K562 (cell line): ENCODE results near the gene IL23R. TPM values are rescaled to one million over a fixed set of nuclear protein-coding genes. Genes with fewer than 3 reads are reported as not detected.

Experiments used
- ATAC-seq: fragments of 200-7000 bp; cut with Tn5 transposase; 3 replicates; pipeline ENCODE4 v1.9.1; 2020; ENCODE audit warnings: moderate library complexity
- BruUV-seq: library from RNA; stranded (reverse); fragments of 400-500 nt; replicated peaks from 2 replicates; lab custom pipeline; 2021; lab: Mats Ljungman, UMichigan
- CTCF ChIA-PET: fragments of 300-600 bp; formaldehyde crosslinking; extraction: SDS; loops from one replicate; lab custom pipeline; 2021; ENCODE audit warnings: low intra/inter-chr PET ratio; lab: Yijun Ruan, JAX
- POLR2A ChIA-PET: fragments of 300-600, 350-650 bp; sonication (Branson Sonifier 250); formaldehyde crosslinking; extraction: SDS; loops from one replicate; lab custom pipeline; 2021; ENCODE audit warnings: antibody characterized with exemption, inconsistent platforms; lab: Yijun Ruan, JAX
- DNase-seq, 4 experiments: peaks; one replicate each; pipeline versions ENCODE4 v3.0.0 to v3.0.0-alpha.2; 2011 to 2018; ENCODE audit warnings: low spot score in 3 of 4, mixed read lengths in 3 of 4; ENCODE audit errors: extremely low read depth in 1 of 4
- FAIRE-seq: peaks from 2 replicates; lab custom pipeline; 2011; peaks lifted over from hg19 to GRCh38; lab: Jason Lieb, UNC
- H2AFZ ChIP-seq: 2 replicates; pipeline ENCODE4 v1.6.0; 2011; ENCODE audit warnings: low read depth, low read length, control low read depth, inconsistent platforms
- H3K27ac ChIP-seq: fragments of 200-600 bp; 3 replicates; pipeline ENCODE4 v1.8.0; 2011; ENCODE audit warnings: low read depth, mild to moderate bottlenecking, control low read depth, inconsistent platforms, low read length, moderate library complexity, mixed read lengths; ENCODE audit errors: extremely low read depth
- H3K27me3 ChIP-seq, 2 experiments: fragments of 300-600 bp in 1 of 2; 2 replicates in 1 of 2; 3 replicates in 1 of 2; pipeline versions ENCODE4 v1.6.0 to v1.8.0; 2011; ENCODE audit warnings: inconsistent platforms in 2 of 2, low read length in 2 of 2, mild to moderate bottlenecking in 1 of 2, mixed read lengths in 1 of 2, moderate library complexity in 1 of 2; ENCODE audit not compliant: control insufficient read depth in 2 of 2, insufficient read depth in 2 of 2
- H3K36me3 ChIP-seq: fragments of 300-600 bp; 3 replicates; pipeline ENCODE4 v1.8.0; 2011; ENCODE audit warnings: mild to moderate bottlenecking, low read length, inconsistent platforms; ENCODE audit not compliant: control insufficient read depth, insufficient read depth
- H3K4me1 ChIP-seq, 2 experiments: fragments of 200-600 bp in 1 of 2; replicated peaks in 1 of 2; 2 replicates in 1 of 2; 3 replicates in 1 of 2; pipeline versions ENCODE4 v1.5.1 to v1.8.0; 2011; ENCODE audit warnings: inconsistent platforms in 2 of 2, low read length in 2 of 2, mild to moderate bottlenecking in 1 of 2, mixed read lengths in 1 of 2, moderate library complexity in 1 of 2; ENCODE audit not compliant: control insufficient read depth in 2 of 2, insufficient read depth in 2 of 2
- H3K4me2 ChIP-seq: 2 replicates; pipeline ENCODE4 v1.6.1; 2011; ENCODE audit warnings: low read length, control low read depth, inconsistent platforms, mixed read lengths; ENCODE audit not compliant: insufficient read depth
- H3K4me3 ChIP-seq: fragments of 200-600 bp; sonication (generic), shearing (Covaris generic); 2 replicates; pipeline ENCODE4 v1.5.1; 2016; ENCODE audit warnings: control low read depth, inconsistent platforms
- H3K79me2 ChIP-seq: fragments of 200-600 bp; 3 replicates; pipeline ENCODE4 v1.8.0; 2011; ENCODE audit warnings: low read length, inconsistent platforms; ENCODE audit not compliant: control insufficient read depth, insufficient read depth
- H3K9ac ChIP-seq, 2 experiments: 2 replicates each; pipeline versions ENCODE4 v1.6.0 to v1.6.1; 2011; ENCODE audit warnings: low read depth in 2 of 2, low read length in 2 of 2, control low read depth in 1 of 2, inconsistent platforms in 1 of 2, mild to moderate bottlenecking in 1 of 2, mixed read lengths in 1 of 2; ENCODE audit not compliant: insufficient read depth in 1 of 2
- H3K9me1 ChIP-seq: one replicate; pipeline ENCODE4 v1.6.0; 2011; ENCODE audit warnings: inconsistent platforms, mild to moderate bottlenecking, low read length, moderate library complexity; ENCODE audit not compliant: control insufficient read depth, insufficient read depth
- H3K9me3 ChIP-seq: replicated peaks from 2 replicates; pipeline ENCODE4 v1.5.1; 2011; ENCODE audit warnings: low read depth, low read length, inconsistent platforms; ENCODE audit not compliant: control insufficient read depth, insufficient read depth
- H4K20me1 ChIP-seq: replicated peaks from 2 replicates; pipeline ENCODE4 v1.6.1; 2011; ENCODE audit warnings: low read length, inconsistent platforms, mixed read lengths; ENCODE audit not compliant: control insufficient read depth, insufficient read depth
- BHLHE40 ChIP-seq: IDR thresholded peaks from 2 replicates; pipeline ENCODE4 v1.6.1; 2011; ENCODE audit warnings: low read length, improper control_type of control experiment
- HMGN3 ChIP-seq: IDR thresholded peaks from 2 replicates; pipeline ENCODE4 v1.6.1; 2011; ENCODE audit warnings: borderline replicate concordance, low read depth, mild to moderate bottlenecking, mixed read lengths, low read length; ENCODE audit not compliant: insufficient read length; ENCODE audit errors: extremely low read depth
- NCOR1 ChIP-seq: fragments of 450-650 bp; IDR thresholded peaks from 2 replicates; pipeline ENCODE4 v1.6.1; 2016; ENCODE audit warnings: mild to moderate bottlenecking, moderate library complexity
- RNF219 ChIP-seq: fragments of 250-450 bp; sonication (Bioruptor Pico); IDR thresholded peaks from 2 replicates; pipeline ENCODE4 v1.5.0; 2022; ENCODE audit warnings: mild to moderate bottlenecking
- TAL1 ChIP-seq: fragments of 450-650 bp; IDR thresholded peaks from 2 replicates; pipeline ENCODE4 v1.6.1; 2016; ENCODE audit warnings: mild to moderate bottlenecking
- U2AF2 ChIP-seq: fragments of 200-400 bp; formaldehyde crosslinking; optimal IDR thresholded peaks from 2 replicates; pipeline ENCODE3; 2017; ENCODE audit warnings: low read depth, mild to moderate bottlenecking, low read length
- ZBTB7A ChIP-seq: IDR thresholded peaks from 2 replicates; pipeline ENCODE4 v1.6.1; 2011; ENCODE audit warnings: low read depth, mild to moderate bottlenecking, low read length, moderate library complexity, borderline replicate concordance; ENCODE audit not compliant: control insufficient read depth
- ZBTB9 ChIP-seq: fragments of 450-650 bp; formaldehyde crosslinking; IDR thresholded peaks from 2 replicates; pipeline ENCODE4 v1.4.0; 2020; ENCODE audit warnings: mild to moderate bottlenecking, moderate library complexity
- ZNF24 ChIP-seq: fragments of 450-650 bp; IDR thresholded peaks from 2 replicates; pipeline ENCODE4 v1.6.1; 2016
- ZNF384 ChIP-seq: IDR thresholded peaks from 2 replicates; pipeline ENCODE4 v1.6.1; 2012; ENCODE audit warnings: low read depth, low read length, improper control_type of control experiment
- ZSCAN29 ChIP-seq: fragments of 450-650 bp; IDR thresholded peaks from 2 replicates; pipeline ENCODE4 v1.6.1; 2017
- WGBS: fragments of 100-300 bp; shearing (Covaris generic); methylation state at CpG from one replicate; pipeline ENCODE4 v1.1.6; 2016; ENCODE audit warnings: low coverage, mixed read lengths; ENCODE audit not compliant: insufficient coverage; ENCODE audit errors: missing lambda C conversion rate; 5-methylcytosine and 5-hydroxymethylcytosine counted together
- in situ Hi-C: fragments of 300-500 bp; cut with MboI; formaldehyde crosslinking; loops from 4 replicates; pipeline ENCODE4 v1.15.0; 2018; ENCODE audit warnings: inconsistent platforms, mixed read lengths
- intact Hi-C: fragments of 100-400 bp; cut with micrococcal nuclease; formaldehyde crosslinking; loops from 2 replicates; pipeline ENCODE4 v1.14.2; 2022
- polyA plus RNA-seq, 8 experiments: library from polyadenylated mRNA; depleted of rRNA in 4 of 8; stranded (reverse) in 5 of 8; unstranded in 3 of 8; fragments of >200 nt; fragmentation: Nextera tagmentation in 2 of 8; fragmentation: Illumina TruSeq in 1 of 8; extraction: Ambion mirVana in 2 of 8; extraction: Trizol in 1 of 8; gene quantifications; 2 replicates each; pipeline versions ENCODE4 v1.2.1 to v1.2.3, GENCODE V29; 2011 to 2014; ENCODE audit warnings: inconsistent platforms in 1 of 8, missing spikeins in 1 of 8
- total RNA-seq, 7 experiments: library from RNA; depleted of rRNA in 6 of 7; stranded (reverse); fragments of >200 nt in 6 of 7; fragmentation: Illumina TruSeq in 2 of 7; extraction: Trizol in 2 of 7; gene quantifications; 2 replicates each; pipeline versions ENCODE4 v1.2.1 to v1.2.3, GENCODE V29; 2011 to 2021; ENCODE audit warnings: low replicate concordance in 1 of 7

IL23R gene
- total and polyA plus RNA-seq, 9 of the 15 experiments (the other 6 are each of a cell fraction or from before 2014, with no cell fraction given) = 4.4 to 52.7 (median 22.8) TPM

DNA sequence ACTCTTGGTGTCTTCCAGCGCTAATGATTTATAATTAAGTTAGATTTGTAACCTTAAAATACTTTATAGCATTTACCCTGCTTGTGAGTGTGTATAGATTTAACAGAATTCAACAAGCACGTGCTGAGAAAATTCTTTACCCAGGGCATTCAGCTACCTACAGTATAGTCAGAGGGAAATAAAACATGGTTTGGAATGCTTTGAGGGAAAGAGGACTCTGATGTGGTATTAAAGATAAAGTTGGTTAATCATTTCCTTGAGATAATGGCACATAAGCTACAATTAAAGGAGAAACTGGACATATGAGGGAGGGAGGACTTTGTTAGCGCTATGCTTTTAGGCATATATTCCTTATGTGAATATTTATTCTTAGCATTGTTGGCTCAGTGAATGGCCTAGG, 115.0 kb downstream of the IL23R start:
- intact Hi-C loops (no loop called here), in situ Hi-C loops (no loop called here)
- no peak overlapping the region for H2AFZ ChIP-seq
- H3K79me2 ChIP-seq = no peaks in the 10 kb centered on the region
- no peak for ATAC-seq
- WGBS = 37% methylated on average over 3 of the region's 3 CpGs
- no peaks in the 10 kb centered on the region for H3K27me3 ChIP-seq
- no peaks in the 10 kb centered on the region for H4K20me1 ChIP-seq
- H3K9ac ChIP-seq = no peak overlapping the region
- no peak for DNase-seq
- CTCF ChIA-PET = no interaction called here
- no peak overlapping the region for H3K4me3 ChIP-seq
- no peak for FAIRE-seq
- no peak overlapping the region for H3K4me2 ChIP-seq
- POLR2A ChIA-PET = interaction anchor here (0.8 kb wide), 1 partner anchor 18 kb away, joined by 3 read pairs; no protein-coding TSS in a partner anchor
- H3K36me3 ChIP-seq = no peaks in the 10 kb centered on the region
- H3K4me1 ChIP-seq = no peaks in the 10 kb centered on the region
- no peak overlapping the region for H3K27ac ChIP-seq
- no peaks in the 10 kb centered on the region for H3K9me1 ChIP-seq
- no peaks in the 10 kb centered on the region for H3K9me3 ChIP-seq
- BruUV-seq = no TSS peak
- TF ChIP-seq BHLHE40 (no peak), U2AF2 (no peak), HMGN3 (no peak), ZBTB9 (CRISPR knock-in tag) (no peak), ZNF24 (no peak), ZNF384 (no peak), NCOR1 (no peak), TAL1 (no peak), ZSCAN29 (no peak), RNF219 (CRISPR knock-in tag) (no peak), ZBTB7A (no peak)
